ENCODE results near the gene RNF17.

RNF17 gene

GRCh38 chr13:24906268-24906667 is 142.3 kb downstream of the RNF17 start:
- no peak for DNase-seq

GRCh38 chr13:24910502-24911132 is 146.6 kb downstream of the RNF17 start:
- DNase-seq, result no peak

GRCh38 chr13:24911133-24911908 is 147.4 kb downstream of the RNF17 start:
- DNase-seq, result no peak

GRCh38 chr13:24916464-24916863 is 152.5 kb downstream of the RNF17 start:
- no peak for DNase-seq

- no peak for DNase-seq
Observed at GRCh38 chr13:24921003-24921402, 157.0 kb downstream of the RNF17 start.

GRCh38 chr13:24921881-24922280 is 157.9 kb downstream of the RNF17 start:
- no peak for DNase-seq

GRCh38 chr13:24922387-24922744 is 158.4 kb downstream of the RNF17 start:
- no peak for DNase-seq

- DNase-seq, result peak; percentile 84
Observed at GRCh38 chr13:24922745-24923591, 159.0 kb downstream of the RNF17 start.

GRCh38 chr13:24925318-24926231 is 161.6 kb downstream of the RNF17 start:
- no peak for DNase-seq

- no peak for DNase-seq
Observed at GRCh38 chr13:24927810-24928404, 163.9 kb downstream of the RNF17 start.

GRCh38 chr13:24929196-24929595 is 165.2 kb downstream of the RNF17 start:
- DNase-seq, result no peak
